Activated CD4-positive, alpha-beta memory T cell treated with anti-CD3 and anti-CD28 coated beads for 36 hours (primary cell): ENCODE measurements around the gene ZNF296. TPM values are rescaled to one million over a fixed set of nuclear protein-coding genes. Genes with fewer than 3 reads are reported as not detected.

ENCODE experiments used
- CTCF ChIA-PET: fragments of 350-600 bp; sonication (Branson Sonifier 250); formaldehyde crosslinking; loops from one replicate; lab custom pipeline; 2021; ENCODE audit warnings: antibody characterized with exemption, inconsistent platforms; lab: Charles Lee
- POLR2A ChIA-PET: fragments of 350-600 bp; sonication (Branson Sonifier 250); formaldehyde crosslinking; loops from one replicate; lab custom pipeline; 2021; ENCODE audit warnings: antibody characterized with exemption; lab: Charles Lee
- DNase-seq: peaks from one replicate; pipeline ENCODE4 v3.0.0-alpha.2; 2020
- H3K27ac Mint-ChIP-seq: one replicate; pipeline ENCODE4 v1.8.0; 2021; ENCODE audit warnings: mixed read lengths
- H3K27me3 Mint-ChIP-seq: one replicate; pipeline ENCODE4 v1.8.0; 2021; ENCODE audit warnings: mixed read lengths
- H3K36me3 Mint-ChIP-seq: one replicate; pipeline ENCODE4 v1.8.0; 2021; ENCODE audit warnings: mixed read lengths
- H3K4me1 Mint-ChIP-seq: one replicate; pipeline ENCODE4 v1.8.0; 2021; ENCODE audit warnings: low read depth, mixed read lengths
- H3K4me3 Mint-ChIP-seq: one replicate; pipeline ENCODE4 v1.8.0; 2021; ENCODE audit warnings: mild to moderate bottlenecking, mixed read lengths
- H3K9me3 Mint-ChIP-seq: one replicate; pipeline ENCODE4 v1.8.0; 2021; ENCODE audit warnings: mixed read lengths
- intact Hi-C: fragments of 100-400 bp; cut with micrococcal nuclease; formaldehyde crosslinking; loops from one replicate; pipeline ENCODE4 v1.15.1; 2023
- total RNA-seq, 2 experiments: library from RNA; stranded (reverse); gene quantifications; one replicate each; pipeline ENCODE4 v1.2.3, GENCODE V29; 2021

ZNF296 gene
- total RNA-seq, 2 experiments from 2014 or later = 3.2 to 3.6 TPM

- intact Hi-C loops = no loop called here
- no peak for DNase-seq
- H3K27me3 Mint-ChIP-seq = no peaks in the 10 kb centered on the region
- H3K9me3 Mint-ChIP-seq = no peaks in the 10 kb centered on the region
- ChIA-PET CTCF (interaction anchor here (1.2 kb wide), 1 partner anchor 10 kb away, joined by 3 read pairs; the partner anchor contains the start of gene CLASRP), POLR2A (no interaction called here)
- H3K4me3 Mint-ChIP-seq = no peak overlapping the region
- H3K27ac Mint-ChIP-seq = no peak overlapping the region
- peaks cover 32% of the 10 kb centered on the region for H3K4me1 Mint-ChIP-seq
- H3K36me3 Mint-ChIP-seq = peaks cover 18% of the 10 kb centered on the region
These were observed 27.1 kb downstream of the ZNF296 start for GRCh38 chr19:45049073-45049736.

DNA sequence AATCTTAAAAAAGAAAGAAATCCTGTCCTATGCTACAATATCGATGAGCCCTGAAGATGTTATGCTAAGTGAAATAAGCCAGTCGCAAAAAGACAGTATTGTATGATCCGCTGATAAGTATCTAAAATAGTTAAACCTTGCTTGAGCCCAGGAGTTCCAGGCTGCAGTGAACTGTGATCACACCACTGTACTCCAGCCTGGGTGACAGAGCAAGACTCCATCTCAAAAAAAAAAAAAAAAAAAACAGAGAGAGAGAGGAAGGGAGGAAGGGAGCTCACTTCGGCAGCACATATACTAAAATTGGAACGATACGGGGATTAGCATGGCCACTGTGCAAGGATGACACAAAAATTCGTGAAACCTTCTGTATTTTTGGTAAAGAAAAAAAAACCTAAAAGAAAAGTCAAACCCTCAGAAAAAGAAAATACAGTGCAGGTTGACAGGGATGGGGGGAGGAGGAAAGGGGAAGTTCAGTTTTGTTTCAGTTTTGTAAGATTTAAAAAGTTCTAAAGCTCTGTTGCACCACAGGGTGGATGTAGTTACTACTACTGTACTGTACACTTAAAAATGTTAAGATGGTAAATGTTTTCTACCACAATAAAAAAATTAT, 29.0 kb downstream of the ZNF296 start:
- DNase-seq = no peak
- intact Hi-C loops = no loop called here
- H3K4me1 Mint-ChIP-seq = peaks cover 32% of the 10 kb centered on the region
- no peaks in the 10 kb centered on the region for H3K27me3 Mint-ChIP-seq
- H3K27ac Mint-ChIP-seq = peak overlapping the region; percentile 56
- CTCF ChIA-PET = interaction anchor here (0.8 to 1.2 kb wide), 2 partner anchors 12 to 140 kb away, joined by 3 to 5 read pairs; no protein-coding TSS in a partner anchor
- H3K4me3 Mint-ChIP-seq = no peak overlapping the region
- no peaks in the 10 kb centered on the region for H3K9me3 Mint-ChIP-seq
- POLR2A ChIA-PET = no interaction called here
- H3K36me3 Mint-ChIP-seq = peaks cover 17% of the 10 kb centered on the region

- Mint-ChIP-seq H3K4me3 (no peak overlapping the region), H3K9me3 (no peaks in the 10 kb centered on the region), H3K27me3 (no peaks in the 10 kb centered on the region), H3K4me1 (peaks cover 41% of the 10 kb centered on the region), H3K27ac (peak overlapping the region; percentile 30), H3K36me3 (peaks cover 23% of the 10 kb centered on the region)
- CTCF ChIA-PET = interaction anchor here (1.2 kb wide), 1 partner anchor 141 kb away, joined by 3 read pairs; no protein-coding TSS in a partner anchor
- DNase-seq = no peak
- intact Hi-C loops = no loop called here
- POLR2A ChIA-PET = interaction anchor here (1.1 kb wide), 1 partner anchor 19 kb away, joined by 3 read pairs; no protein-coding TSS in a partner anchor
These were observed 29.9 kb downstream of the ZNF296 start for GRCh38 chr19:45046355-45046754.

- H3K36me3 Mint-ChIP-seq = peaks cover 26% of the 10 kb centered on the region
- no peak overlapping the region for H3K4me3 Mint-ChIP-seq
- no peak for DNase-seq
- peaks cover 44% of the 10 kb centered on the region for H3K4me1 Mint-ChIP-seq
- H3K27ac Mint-ChIP-seq = no peak overlapping the region
- ChIA-PET CTCF (no interaction called here), POLR2A (interaction anchor here (1.1 kb wide), 1 partner anchor 20 kb away, joined by 3 read pairs; no protein-coding TSS in a partner anchor)
- H3K9me3 Mint-ChIP-seq = no peaks in the 10 kb centered on the region
- intact Hi-C loops = no loop called here
- H3K27me3 Mint-ChIP-seq = no peaks in the 10 kb centered on the region
These were observed 30.5 kb downstream of the ZNF296 start for GRCh38 chr19:45045671-45046353.

DNA sequence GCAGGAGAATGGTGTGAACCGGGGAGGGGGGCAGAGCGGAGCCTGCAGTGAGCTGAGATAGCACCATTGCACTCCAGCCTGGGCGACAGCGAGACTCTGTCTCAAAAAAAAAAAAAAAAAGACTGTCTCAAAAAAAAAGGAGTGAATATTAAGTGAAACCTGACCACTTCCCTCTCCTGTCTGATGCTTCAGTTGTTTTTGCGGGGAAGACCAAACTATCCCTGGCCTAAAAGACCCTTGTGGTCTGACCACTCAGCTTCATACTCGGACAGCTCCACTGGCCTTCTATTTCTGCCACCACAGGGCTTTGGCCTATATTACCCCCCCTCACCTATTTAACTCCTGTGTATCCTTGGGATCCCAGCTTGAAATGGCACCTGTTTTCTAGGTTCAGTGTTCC, 35.2 kb downstream of the ZNF296 start:
- peaks cover 40% of the 10 kb centered on the region for H3K4me1 Mint-ChIP-seq
- ChIA-PET CTCF (interaction anchor here (0.7 to 1.5 kb wide), 3 partner anchors 16 to 119 kb away, joined by 3 to 4 read pairs (median 3); partner anchors contain the start of gene NKPD1), POLR2A (no interaction called here)
- no peak overlapping the region for H3K27ac Mint-ChIP-seq
- peak overlapping the region; percentile 9 for H3K4me3 Mint-ChIP-seq
- intact Hi-C loops = loop anchor here (1.0 kb wide), 1 partner anchor 39 kb away; no protein-coding TSS in a partner anchor
- no peaks in the 10 kb centered on the region for H3K27me3 Mint-ChIP-seq
- no peak for DNase-seq
- peaks cover 50% of the 10 kb centered on the region for H3K36me3 Mint-ChIP-seq
- no peaks in the 10 kb centered on the region for H3K9me3 Mint-ChIP-seq

DNA sequence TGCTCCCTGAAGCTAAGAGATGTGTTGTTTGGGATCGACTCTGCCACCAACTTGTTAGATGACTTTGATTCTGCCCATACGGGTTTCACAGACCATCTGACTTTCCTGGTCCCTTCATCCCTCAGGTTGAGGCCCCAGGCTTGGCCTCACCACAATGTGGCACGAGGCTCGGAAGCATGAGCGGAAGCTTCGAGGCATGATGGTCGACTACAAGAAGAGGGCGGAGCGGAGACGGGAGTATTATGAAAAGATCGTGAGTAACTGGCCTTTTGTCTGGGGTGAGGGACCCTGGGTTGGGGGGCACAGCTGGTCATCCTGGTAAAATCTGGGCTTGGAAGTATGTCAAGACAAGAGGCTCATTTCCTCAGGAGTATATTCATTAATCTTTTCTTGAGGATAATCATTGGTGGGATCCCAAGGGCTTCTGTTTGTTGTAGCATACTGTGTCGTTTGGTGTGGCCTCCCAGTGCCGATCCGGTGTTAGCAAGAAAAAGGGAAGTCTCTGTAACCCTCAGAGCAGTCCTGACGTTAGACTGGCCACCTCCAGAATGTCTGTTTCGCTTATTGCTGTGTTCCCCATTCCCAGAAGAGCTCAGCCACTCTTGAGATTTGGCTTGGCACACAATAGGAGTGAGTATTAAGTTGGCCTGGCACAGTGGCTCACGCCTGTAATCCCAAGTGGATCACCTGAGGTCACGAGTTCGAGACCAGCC, 36.1 kb downstream of the ZNF296 start:
- peaks cover 33% of the 10 kb centered on the region for H3K4me1 Mint-ChIP-seq
- H3K36me3 Mint-ChIP-seq = peaks cover 50% of the 10 kb centered on the region
- H3K9me3 Mint-ChIP-seq = no peaks in the 10 kb centered on the region
- CTCF ChIA-PET = interaction anchor here (1.1 to 3.1 kb wide), 5 partner anchors 17 to 88 kb away, joined by 3 to 14 read pairs (median 5); no protein-coding TSS in a partner anchor
- intact Hi-C loops = no loop called here
- H3K4me3 Mint-ChIP-seq = peak overlapping the region; percentile 98
- H3K27ac Mint-ChIP-seq = no peak overlapping the region
- H3K27me3 Mint-ChIP-seq = no peaks in the 10 kb centered on the region
- POLR2A ChIA-PET = interaction anchor here (1.2 to 2.7 kb wide), 4 partner anchors 13 to 52 kb away, joined by 3 to 14 read pairs (median 6); partner anchors contain the start of gene PPP1R37
- no peak for DNase-seq

- DNase-seq = peak; percentile 92
- H3K9me3 Mint-ChIP-seq = no peaks in the 10 kb centered on the region
- H3K4me1 Mint-ChIP-seq = peaks cover 29% of the 10 kb centered on the region
- intact Hi-C loops = loop anchor here (1.0 to 2.0 kb wide), 3 partner anchors 37 to 148 kb away; partner anchors contain the start of gene TOMM40
- peak within 1 kb of the TSS; percentile 98 for H3K4me3 Mint-ChIP-seq
- H3K27me3 Mint-ChIP-seq = no peaks in the 10 kb centered on the region
- ChIA-PET CTCF (interaction anchor here (0.7 to 3.1 kb wide), 13 partner anchors 10 to 439 kb away, joined by 3 to 14 read pairs (median 4); no protein-coding TSS in a partner anchor), POLR2A (interaction anchor here (0.6 to 2.7 kb wide), 12 partner anchors 12 to 53 kb away, joined by 3 to 14 read pairs (median 4); partner anchors contain the start of gene PPP1R37)
- peak within 1 kb of the TSS; percentile 95 for H3K27ac Mint-ChIP-seq
- H3K36me3 Mint-ChIP-seq = peaks cover 56% of the 10 kb centered on the region
These were observed 37.1 kb downstream of the ZNF296 start, which contains the start of gene CLASRP for GRCh38 chr19:45038931-45039893. Gene CLASRP, plus strand, starts transcription at chr19:45039045. Its CDS starts 1,168 bp downstream, at chr19:45040213.

DNA sequence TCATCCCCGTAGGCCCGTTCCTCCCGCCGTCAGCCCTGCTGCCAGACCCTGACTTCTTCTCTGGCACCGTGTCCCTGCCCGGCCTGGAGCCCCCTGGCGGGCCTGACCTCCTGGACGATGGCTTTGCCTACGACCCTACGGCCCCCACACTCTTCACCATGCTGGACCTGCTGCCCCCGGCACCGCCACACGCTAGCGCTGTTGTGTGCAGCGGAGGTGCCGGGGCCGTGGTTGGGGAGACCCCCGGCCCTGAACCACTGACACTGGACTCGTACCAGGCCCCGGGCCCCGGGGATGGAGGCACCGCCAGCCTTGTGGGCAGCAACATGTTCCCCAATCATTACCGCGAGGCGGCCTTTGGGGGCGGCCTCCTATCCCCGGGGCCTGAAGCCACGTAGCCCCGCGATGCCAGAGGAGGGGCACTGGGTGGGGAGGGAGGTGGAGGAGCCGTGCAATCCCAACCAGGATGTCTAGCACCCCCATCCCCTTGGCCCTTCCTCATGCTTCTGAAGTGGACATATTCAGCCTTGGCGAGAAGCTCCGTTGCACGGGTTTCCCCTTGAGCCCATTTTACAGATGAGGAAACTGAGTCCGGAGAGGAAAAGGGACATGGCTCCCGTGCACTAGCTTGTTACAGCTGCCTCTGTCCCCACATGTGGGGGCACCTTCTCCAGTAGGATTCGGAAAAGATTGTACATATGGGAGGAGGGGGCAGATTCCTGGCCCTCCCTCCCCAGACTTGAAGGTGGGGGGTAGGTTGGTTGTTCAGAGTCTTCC, 38.7 kb downstream of the ZNF296 start:
- Mint-ChIP-seq H3K36me3 (peaks cover 57% of the 10 kb centered on the region), H3K4me3 (no peak overlapping the region), H3K27ac (no peak overlapping the region), H3K9me3 (no peaks in the 10 kb centered on the region), H3K4me1 (peaks cover 29% of the 10 kb centered on the region), H3K27me3 (no peaks in the 10 kb centered on the region)
- POLR2A ChIA-PET = interaction anchor here (1.4 to 2.7 kb wide), 3 partner anchors 36 to 54 kb away, joined by 3 to 14 read pairs (median 9); partner anchors contain the start of gene PPP1R37
- intact Hi-C loops = loop anchor here (2.0 kb wide), 1 partner anchor 147 kb away; the partner anchor contains the start of gene TOMM40
- CTCF ChIA-PET = interaction anchor here (1.5 to 3.1 kb wide), 4 partner anchors 22 to 89 kb away, joined by 5 to 14 read pairs (median 6); no protein-coding TSS in a partner anchor
- no peak for DNase-seq

DNA sequence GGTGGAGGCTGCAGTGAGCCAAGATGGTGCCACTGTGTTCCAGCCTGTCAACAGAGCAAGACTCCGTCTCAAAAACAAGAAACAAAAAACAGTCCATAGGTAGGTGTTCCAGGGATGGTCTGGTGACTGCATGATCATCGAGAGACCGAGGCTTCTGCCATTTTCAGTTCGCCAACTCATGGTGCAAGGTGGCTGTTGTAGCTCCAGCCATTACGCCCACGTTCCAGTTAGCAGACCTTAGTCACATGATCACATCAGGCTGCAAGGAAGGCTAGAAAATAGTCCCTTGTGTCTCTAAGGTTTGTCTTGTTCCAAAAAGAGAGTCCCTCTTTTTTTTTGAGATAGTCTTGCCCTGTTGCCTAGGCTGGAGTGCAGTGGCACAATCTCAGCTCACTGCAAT, 40.5 kb downstream of the ZNF296 start:
- CTCF ChIA-PET = no interaction called here
- H3K36me3 Mint-ChIP-seq = peaks cover 54% of the 10 kb centered on the region
- intact Hi-C loops = no loop called here
- POLR2A ChIA-PET = no interaction called here
- DNase-seq = no peak
- peaks cover 16% of the 10 kb centered on the region for H3K4me1 Mint-ChIP-seq
- no peak overlapping the region for H3K4me3 Mint-ChIP-seq
- H3K9me3 Mint-ChIP-seq = no peaks in the 10 kb centered on the region
- H3K27me3 Mint-ChIP-seq = no peaks in the 10 kb centered on the region
- no peak overlapping the region for H3K27ac Mint-ChIP-seq

GRCh38 chr19:45032421-45032820, 43.9 kb downstream of the ZNF296 start:
- H3K9me3 Mint-ChIP-seq = no peaks in the 10 kb centered on the region
- no peak overlapping the region for H3K27ac Mint-ChIP-seq
- no peaks in the 10 kb centered on the region for H3K27me3 Mint-ChIP-seq
- CTCF ChIA-PET = interaction anchor here (1.0 kb wide), 1 partner anchor 27 kb away, joined by 3 read pairs; no protein-coding TSS in a partner anchor
- H3K4me3 Mint-ChIP-seq = no peak overlapping the region
- intact Hi-C loops = no loop called here
- no peaks in the 10 kb centered on the region for H3K4me1 Mint-ChIP-seq
- POLR2A ChIA-PET = no interaction called here
- DNase-seq = no peak
- peaks cover 48% of the 10 kb centered on the region for H3K36me3 Mint-ChIP-seq
